Endodermal cell (in vitro differentiated cells): ENCODE measurements around the gene HS6ST2. TPM values are rescaled to one million over a fixed set of nuclear protein-coding genes. Genes with fewer than 3 reads are reported as not detected.

ENCODE experiments used
- DNase-seq: peaks from one replicate; pipeline ENCODE4 v3.0.0-alpha.2; 2017
- H3K27ac ChIP-seq: 2 replicates; pipeline ENCODE4 v1.5.1; 2013; ENCODE audit warnings: mild to moderate bottlenecking, low read depth, low read length, moderate library complexity
- H3K27me3 ChIP-seq: 2 replicates; pipeline ENCODE4 v1.6.1; 2013; ENCODE audit warnings: mild to moderate bottlenecking, low read length, moderate library complexity; ENCODE audit not compliant: insufficient read depth, control insufficient read depth, poor library complexity, severe bottlenecking
- H3K36me3 ChIP-seq: 2 replicates; pipeline ENCODE4 v1.7.0; 2013; ENCODE audit warnings: mild to moderate bottlenecking, low read length, moderate library complexity; ENCODE audit not compliant: control insufficient read depth, insufficient read depth
- H3K4me1 ChIP-seq: one replicate; pipeline ENCODE4 v1.7.0; 2013; ENCODE audit warnings: low read length; ENCODE audit not compliant: control insufficient read depth, insufficient read depth
- H3K4me3 ChIP-seq: 2 replicates; pipeline ENCODE4 v1.5.1; 2013; ENCODE audit warnings: mild to moderate bottlenecking, low read length, moderate library complexity
- H3K9ac ChIP-seq: 2 replicates; pipeline ENCODE4 v1.6.1; 2013; ENCODE audit warnings: mild to moderate bottlenecking, low read length, moderate library complexity; ENCODE audit not compliant: poor library complexity, severe bottlenecking; ENCODE audit errors: extremely low read depth
- H3K9me3 ChIP-seq: 2 replicates; pipeline ENCODE4 v1.6.1; 2013; ENCODE audit warnings: mild to moderate bottlenecking, low read length, moderate library complexity; ENCODE audit not compliant: control insufficient read depth
- H3K27ac Mint-ChIP-seq: 2 replicates; pipeline ENCODE4 v1.8.0; 2020; ENCODE audit warnings: mixed read lengths
- H3K27me3 Mint-ChIP-seq: 2 replicates; pipeline ENCODE4 v1.8.0; 2021; ENCODE audit warnings: mild to moderate bottlenecking, mixed read lengths; ENCODE audit not compliant: insufficient read depth
- H3K36me3 Mint-ChIP-seq: 2 replicates; pipeline ENCODE4 v1.8.0; 2020; ENCODE audit warnings: low read depth, mixed read lengths
- H3K4me1 Mint-ChIP-seq: 2 replicates; pipeline ENCODE4 v1.8.0; 2020; ENCODE audit warnings: mixed read lengths
- H3K4me3 Mint-ChIP-seq: 2 replicates; pipeline ENCODE4 v1.8.0; 2020; ENCODE audit warnings: mild to moderate bottlenecking, moderate library complexity, mixed read lengths
- H3K9me3 Mint-ChIP-seq: 2 replicates; pipeline ENCODE4 v1.8.0; 2020; ENCODE audit warnings: mild to moderate bottlenecking, mixed read lengths
- WGBS, 2 experiments: methylation state at CpG; one replicate each; pipeline versions ENCODE4 v1.1.5 to v1.1.7; 2013; ENCODE audit warnings: missing lambda C conversion rate in 2 of 2, mixed read lengths in 1 of 2; ENCODE audit not compliant: insufficient coverage in 1 of 2, insufficient read length in 1 of 2; 5-methylcytosine and 5-hydroxymethylcytosine counted together
- total RNA-seq, 2 donors: library from RNA; stranded (reverse); fragmentation: NEBNext Ultra II Directional in 1 of 2; extraction: Animal tissue kit (Norgen Biotek cat#: 25700) in 1 of 2; gene quantifications; 2 replicates in 1 of 2; 3 replicates in 1 of 2; pipeline ENCODE4 v1.2.1, GENCODE V29; 2021
- TF ChIP-seq, protein P1 (sequence below): fragments of 200-600 bp; sonication (generic); conservative IDR thresholded peaks from 2 replicates; pipeline ENCODE4 v1.5.0; 2021; ENCODE audit warnings: antibody characterized with exemption, mild to moderate bottlenecking

The HS6ST2 gene
- total RNA-seq, 2 donors from 2014 or later = 4.1 to 19.4 TPM

DNA sequence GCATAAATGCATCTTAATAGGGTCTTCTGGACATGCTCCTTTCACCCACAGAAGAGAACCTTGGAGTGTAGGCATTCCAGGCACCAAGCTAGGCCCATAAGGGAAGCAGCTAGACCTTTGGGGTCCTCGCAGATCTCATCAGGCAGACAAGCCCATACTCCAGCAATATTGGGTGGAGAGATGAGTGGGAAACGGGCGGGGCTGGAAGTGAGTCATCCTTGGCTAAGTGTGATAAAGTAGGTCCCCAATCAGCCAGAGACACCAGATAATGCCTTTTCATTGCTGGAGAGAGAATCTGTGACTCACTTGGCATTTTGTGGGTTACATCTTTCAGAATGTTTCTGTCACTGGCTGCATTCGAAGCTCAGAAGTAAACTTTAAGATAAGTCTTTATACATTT, 336.3 kb downstream of the HS6ST2 start:
- 95% methylated on average over 3 of the region's 4 CpGs; no CpG with 5 or more reads in 1 of the 2 experiments for WGBS, 2 experiments

DNA sequence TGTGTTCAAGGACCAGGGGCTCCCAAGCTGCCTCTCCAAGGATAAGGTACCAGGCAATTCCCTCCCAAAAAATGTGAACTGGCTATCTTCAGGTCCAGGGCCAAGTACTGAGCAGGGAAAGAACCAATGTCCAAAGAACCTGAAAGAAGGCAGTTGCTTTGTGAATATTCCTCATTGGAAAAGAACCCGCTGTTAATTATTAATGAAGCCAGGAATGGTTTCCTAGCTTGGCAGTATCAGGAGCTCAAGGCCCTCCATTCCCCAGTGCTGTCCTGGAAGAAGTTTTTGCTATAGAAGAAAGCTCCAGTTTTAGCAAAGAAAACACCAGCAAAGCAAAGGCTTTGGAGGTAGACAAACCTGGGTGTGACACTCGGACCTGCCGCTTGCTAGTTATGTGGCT, 339.6 kb downstream of the HS6ST2 start:
- H3K36me3 Mint-ChIP-seq = no peaks in the 10 kb centered on the region
- peaks cover 7% of the 10 kb centered on the region for H3K4me1 Mint-ChIP-seq
- Histone ChIP-seq H3K9ac (no peak overlapping the region), H3K27me3 (no peaks in the 10 kb centered on the region), H3K27ac (no peak overlapping the region), H3K9me3 (no peaks in the 10 kb centered on the region), H3K36me3 (no peaks in the 10 kb centered on the region), H3K4me3 (no peak overlapping the region), H3K4me1 (no peaks in the 10 kb centered on the region)
- no peaks in the 10 kb centered on the region for H3K27me3 Mint-ChIP-seq
- DNase-seq = no peak
- 86 to 100% methylated on average over 1 of the region's 3 CpGs for WGBS, 2 experiments
- H3K4me3 Mint-ChIP-seq = no peak overlapping the region
- H3K27ac Mint-ChIP-seq = no peak overlapping the region
- TF ChIP-seq, protein P1, sequence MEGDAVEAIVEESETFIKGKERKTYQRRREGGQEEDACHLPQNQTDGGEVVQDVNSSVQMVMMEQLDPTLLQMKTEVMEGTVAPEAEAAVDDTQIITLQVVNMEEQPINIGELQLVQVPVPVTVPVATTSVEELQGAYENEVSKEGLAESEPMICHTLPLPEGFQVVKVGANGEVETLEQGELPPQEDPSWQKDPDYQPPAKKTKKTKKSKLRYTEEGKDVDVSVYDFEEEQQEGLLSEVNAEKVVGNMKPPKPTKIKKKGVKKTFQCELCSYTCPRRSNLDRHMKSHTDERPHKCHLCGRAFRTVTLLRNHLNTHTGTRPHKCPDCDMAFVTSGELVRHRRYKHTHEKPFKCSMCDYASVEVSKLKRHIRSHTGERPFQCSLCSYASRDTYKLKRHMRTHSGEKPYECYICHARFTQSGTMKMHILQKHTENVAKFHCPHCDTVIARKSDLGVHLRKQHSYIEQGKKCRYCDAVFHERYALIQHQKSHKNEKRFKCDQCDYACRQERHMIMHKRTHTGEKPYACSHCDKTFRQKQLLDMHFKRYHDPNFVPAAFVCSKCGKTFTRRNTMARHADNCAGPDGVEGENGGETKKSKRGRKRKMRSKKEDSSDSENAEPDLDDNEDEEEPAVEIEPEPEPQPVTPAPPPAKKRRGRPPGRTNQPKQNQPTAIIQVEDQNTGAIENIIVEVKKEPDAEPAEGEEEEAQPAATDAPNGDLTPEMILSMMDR = no peak
- H3K9me3 Mint-ChIP-seq = no peaks in the 10 kb centered on the region

More for the DNA sequence above, 336.3 kb downstream of the HS6ST2 start:
- H3K9me3 ChIP-seq = no peaks in the 10 kb centered on the region
- no peak overlapping the region for H3K27ac Mint-ChIP-seq
- no peaks in the 10 kb centered on the region for H3K4me1 ChIP-seq
- H3K36me3 ChIP-seq = no peaks in the 10 kb centered on the region
- no peaks in the 10 kb centered on the region for H3K9me3 Mint-ChIP-seq
- TF ChIP-seq, protein P1 = no peak
- no peak overlapping the region for H3K4me3 ChIP-seq
- no peak overlapping the region for H3K4me3 Mint-ChIP-seq
- no peaks in the 10 kb centered on the region for H3K36me3 Mint-ChIP-seq
- H3K4me1 Mint-ChIP-seq = peaks cover 19% of the 10 kb centered on the region
- DNase-seq = peak; percentile 44
- no peak overlapping the region for H3K27ac ChIP-seq
- H3K27me3 ChIP-seq = no peaks in the 10 kb centered on the region
- H3K9ac ChIP-seq = no peak overlapping the region
- H3K27me3 Mint-ChIP-seq = no peaks in the 10 kb centered on the region

DNA sequence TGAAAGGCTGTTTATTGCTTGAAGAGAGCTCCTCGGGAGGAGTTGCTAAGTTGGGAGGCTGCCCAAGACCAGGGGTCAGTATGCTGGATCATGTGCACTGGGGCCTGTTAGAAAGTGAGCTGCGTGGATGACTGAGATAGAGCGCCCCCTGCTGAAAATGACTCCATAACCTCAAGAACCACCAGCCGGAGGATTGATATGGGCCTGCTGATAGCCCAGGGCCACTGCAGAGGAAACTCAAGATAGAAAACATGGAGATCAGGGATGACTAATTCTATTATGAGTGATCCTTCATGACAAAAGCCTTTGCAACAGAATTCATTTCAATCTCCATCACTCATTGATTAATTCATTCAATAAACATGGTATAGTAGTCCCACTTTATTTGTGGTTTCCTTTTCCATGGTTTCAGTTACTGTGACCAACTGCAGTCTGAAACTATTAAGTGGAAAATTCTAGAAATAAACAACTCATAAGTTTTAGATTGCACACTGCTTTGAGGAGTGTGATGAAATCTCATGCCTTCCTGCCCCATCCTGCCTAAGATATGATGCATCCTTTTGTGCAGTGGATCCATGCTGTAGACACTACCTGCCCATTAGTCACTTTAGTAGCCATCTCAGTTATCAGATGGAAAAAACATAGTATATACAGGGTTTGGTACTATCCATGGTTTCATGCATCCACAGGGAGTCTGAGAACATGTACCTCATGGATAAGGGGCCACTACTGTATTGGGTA, 342.9 kb downstream of the HS6ST2 start:
- Histone ChIP-seq H3K36me3 (no peaks in the 10 kb centered on the region), H3K9me3 (no peaks in the 10 kb centered on the region), H3K4me3 (no peak overlapping the region), H3K4me1 (peaks cover 1% of the 10 kb centered on the region), H3K27me3 (no peaks in the 10 kb centered on the region), H3K9ac (no peak overlapping the region), H3K27ac (no peak overlapping the region)
- Mint-ChIP-seq H3K27me3 (no peaks in the 10 kb centered on the region), H3K36me3 (no peaks in the 10 kb centered on the region), H3K27ac (no peak overlapping the region), H3K9me3 (no peaks in the 10 kb centered on the region), H3K4me1 (peaks cover 6% of the 10 kb centered on the region), H3K4me3 (no peak overlapping the region)
- TF ChIP-seq, protein P1 = peak; percentile 89
- WGBS, 2 experiments = 26% methylated on average over 3 of the region's 4 CpGs; no CpG with 5 or more reads in 1 of the 2 experiments
- peak; percentile 84 for DNase-seq
